Endothelial cell of umbilical vein (primary cell): Measurements from ENCODE around the gene CCDC91. TPM values are rescaled to one million over a fixed set of nuclear protein-coding genes. Genes with fewer than 3 reads are reported as not detected.

Experiments used
- BruUV-seq: library from RNA; stranded (reverse); fragments of 400-500 nt; replicated peaks from 2 replicates; lab custom pipeline; 2021; lab: Mats Ljungman, UMichigan
- CTCF ChIA-PET: fragments of 300-600, 350-600 bp; sonication (Branson Sonifier 250); formaldehyde crosslinking; loops from one replicate; lab custom pipeline; 2021; ENCODE audit warnings: antibody characterized with exemption, inconsistent platforms; lab: Charles Lee
- POLR2A ChIA-PET: fragments of 300-600, 350-600 bp; sonication (Branson Sonifier 250); formaldehyde crosslinking; loops from one replicate; lab custom pipeline; 2021; ENCODE audit warnings: antibody characterized with exemption, inconsistent platforms; lab: Charles Lee
- DNase-seq: peaks from one replicate; pipeline ENCODE4 v3.0.0-alpha.2; 2011; ENCODE audit warnings: low read depth, low spot score
- FAIRE-seq: peaks from 2 replicates; lab custom pipeline; 2011; peaks lifted over from hg19 to GRCh38; lab: Jason Lieb, UNC
- H2AFZ ChIP-seq: 2 replicates; pipeline ENCODE4 v1.6.0; 2012; ENCODE audit warnings: low read depth, low read length, control low read depth, inconsistent platforms
- H3K27ac ChIP-seq: 2 replicates; pipeline ENCODE4 v1.5.1; 2011; ENCODE audit warnings: low read depth, mild to moderate bottlenecking, control low read depth, low read length, moderate library complexity; ENCODE audit not compliant: insufficient read depth
- H3K27me3 ChIP-seq, 2 experiments: 2 replicates each; pipeline versions ENCODE4 v1.6.0 to v1.6.1; 2011; ENCODE audit warnings: low read length in 2 of 2, mixed read lengths in 1 of 2; ENCODE audit not compliant: control insufficient read depth in 2 of 2, insufficient read depth in 2 of 2
- H3K36me3 ChIP-seq, 2 experiments: 2 replicates in 1 of 2; 3 replicates in 1 of 2; pipeline ENCODE4 v1.5.1; 2011; ENCODE audit warnings: low read length in 2 of 2, mild to moderate bottlenecking in 1 of 2, moderate library complexity in 1 of 2; ENCODE audit not compliant: control insufficient read depth in 2 of 2, insufficient read depth in 2 of 2; ENCODE audit errors: extremely low read depth in 1 of 2
- H3K4me1 ChIP-seq: 3 replicates; pipeline ENCODE4 v1.5.1; 2011; ENCODE audit warnings: mild to moderate bottlenecking, low read length; ENCODE audit not compliant: control insufficient read depth, insufficient read depth; ENCODE audit errors: extremely low read depth
- H3K4me2 ChIP-seq: 2 replicates; pipeline ENCODE4 v1.6.1; 2011; ENCODE audit warnings: low read length, control low read depth, mixed read lengths; ENCODE audit not compliant: insufficient read depth
- H3K4me3 ChIP-seq, 3 experiments: fragments of 200-600 bp in 1 of 3; sonication (generic), shearing (Covaris generic) in 1 of 3; replicated peaks in 1 of 3; 2 replicates each; pipeline ENCODE4 v1.5.1; 2011 to 2016; ENCODE audit warnings: control low read depth in 3 of 3, low read length in 3 of 3, mild to moderate bottlenecking in 2 of 3, inconsistent platforms in 1 of 3, low read depth in 1 of 3, moderate library complexity in 1 of 3; ENCODE audit not compliant: insufficient read depth in 1 of 3
- H3K79me2 ChIP-seq: 2 replicates; pipeline ENCODE4 v1.6.0; 2012; ENCODE audit warnings: low read length, inconsistent platforms; ENCODE audit not compliant: control insufficient read depth, insufficient read depth
- H3K9ac ChIP-seq: replicated peaks from 2 replicates; pipeline ENCODE3; 2011; ENCODE audit warnings: low read length, control low read depth; ENCODE audit not compliant: insufficient read depth; ENCODE audit errors: extremely low read depth
- H3K9me1 ChIP-seq: replicated peaks from 3 replicates; pipeline ENCODE4 v1.6.0; 2011; ENCODE audit warnings: mild to moderate bottlenecking, low read length; ENCODE audit not compliant: control insufficient read depth, insufficient read depth; ENCODE audit errors: extremely low read depth
- H3K9me3 ChIP-seq: replicated peaks from 2 replicates; pipeline ENCODE4 v1.5.1; 2012; ENCODE audit warnings: low read length, inconsistent platforms; ENCODE audit not compliant: control insufficient read depth, insufficient read depth
- H4K20me1 ChIP-seq: replicated peaks from 2 replicates; pipeline ENCODE3; 2011; ENCODE audit warnings: mild to moderate bottlenecking, low read length; ENCODE audit not compliant: control insufficient read depth, insufficient read depth; ENCODE audit errors: extremely low read depth
- EZH2 ChIP-seq: IDR thresholded peaks from 2 replicates; pipeline ENCODE4 v1.6.1; 2012; ENCODE audit warnings: borderline replicate concordance, low read depth, mild to moderate bottlenecking, moderate library complexity, low read length, inconsistent platforms; ENCODE audit not compliant: severe bottlenecking
- FOS ChIP-seq: IDR thresholded peaks from 2 replicates; pipeline ENCODE4 v1.6.1; 2011; ENCODE audit warnings: mild to moderate bottlenecking, low read length, moderate library complexity, borderline replicate concordance; ENCODE audit not compliant: insufficient read depth
- GATA2 ChIP-seq: IDR thresholded peaks from 2 replicates; pipeline ENCODE4 v1.7.0; 2011; ENCODE audit warnings: low read depth, mild to moderate bottlenecking, moderate library complexity, mixed read lengths, low read length; ENCODE audit not compliant: insufficient read length, insufficient read depth
- JUN ChIP-seq: IDR thresholded peaks from 2 replicates; pipeline ENCODE4 v1.6.1; 2011; ENCODE audit warnings: borderline replicate concordance, low read depth; ENCODE audit not compliant: insufficient read length, insufficient read depth
- MYC ChIP-seq: IDR thresholded peaks from one replicate; pipeline ENCODE4 v1.6.1; 2011; ENCODE audit warnings: mild to moderate bottlenecking, low read depth, low read length
- POLR2A ChIP-seq: IDR thresholded peaks from 2 replicates; pipeline ENCODE4 v1.6.1; 2012; ENCODE audit warnings: low read depth, mild to moderate bottlenecking, control low read depth, low read length
- POLR2AphosphoS5 ChIP-seq: IDR thresholded peaks from 2 replicates; pipeline ENCODE4 v1.6.1; 2012; ENCODE audit warnings: low read depth, mild to moderate bottlenecking, control low read depth, low read length, moderate library complexity; ENCODE audit not compliant: insufficient read depth
- dilution Hi-C: fragments of 300-500 bp; cut with MboI; formaldehyde crosslinking; loops from one replicate; pipeline ENCODE4 v1.15.0; 2019; ENCODE audit warnings: low sequenced_read_pairs; ENCODE audit not compliant: extremely low pct_ligation_motif_present
- intact Hi-C: fragments of 100-400 bp; cut with micrococcal nuclease; formaldehyde crosslinking; loops from one replicate; pipeline ENCODE4 v1.10.0; 2022
- polyA plus RNA-seq, 4 experiments: library from polyadenylated mRNA; depleted of rRNA in 3 of 4; stranded (reverse) in 3 of 4; unstranded in 1 of 4; fragments of >200 nt; gene quantifications; 2 replicates each; pipeline versions ENCODE4 v1.2.1 to v1.2.3, GENCODE V29; 2011 to 2012; ENCODE audit warnings: missing spikeins in 1 of 4
- total RNA-seq: library from RNA; stranded (reverse); gene quantifications from 2 replicates; pipeline ENCODE4 v1.2.3, GENCODE V29; 2021
- TF ChIP-seq, protein P1 (sequence below), 2 donors: IDR thresholded peaks; 1 replicate in 1 of 2; 2 replicates in 1 of 2; pipeline ENCODE4 v1.5.1; 2011; ENCODE audit warnings: low read length in 2 of 2, mild to moderate bottlenecking in 2 of 2, moderate library complexity in 2 of 2, control low read depth in 1 of 2, inconsistent platforms in 1 of 2, low read depth in 1 of 2; ENCODE audit not compliant: insufficient read depth in 1 of 2; ENCODE audit errors: extremely low read depth in 1 of 2
- TF ChIP-seq, protein P2 (sequence below): IDR thresholded peaks from 2 replicates; pipeline ENCODE4 v1.6.1; 2011; ENCODE audit not compliant: insufficient read depth, insufficient read length

The CCDC91 gene
- total and polyA plus RNA-seq, 2 donors (not counting 3 experiments of a cell fraction or from before 2014, with no cell fraction given): 3.8 to 10.5 TPM

DNA sequence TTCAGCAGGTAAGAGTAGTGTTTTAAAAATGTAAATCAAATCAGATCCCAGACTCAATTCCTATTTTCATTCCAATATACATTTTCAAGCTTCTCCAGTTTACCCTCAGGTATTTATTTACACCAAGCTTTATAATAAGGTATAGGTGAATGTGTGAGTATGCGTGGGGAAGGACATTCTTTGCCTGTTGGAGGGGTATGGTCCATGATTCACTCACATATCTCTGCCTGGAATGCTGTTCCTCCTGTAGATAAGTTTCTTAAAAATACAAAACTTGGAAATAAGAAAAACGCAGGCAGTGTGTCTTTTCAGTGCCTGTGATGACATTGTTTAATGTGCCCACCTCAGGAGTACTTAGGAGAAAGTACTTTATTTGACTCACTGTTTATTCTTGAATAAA is 118.6 kb downstream of the CCDC91 start:
- no peak overlapping the region for H2AFZ ChIP-seq
- POLR2A ChIA-PET: no interaction called here
- no peak overlapping the region for H3K27ac ChIP-seq
- H3K4me1 ChIP-seq: peaks cover 10% of the 10 kb centered on the region
- no peaks in the 10 kb centered on the region for H3K9me1 ChIP-seq
- peaks cover 0 to 2% of the 10 kb centered on the region in 2 experiments for H3K36me3 ChIP-seq
- FAIRE-seq (no peak), DNase-seq (no peak)
- dilution Hi-C loops (no loop called here), intact Hi-C loops (no loop called here)
- BruUV-seq: no TSS peak
- H3K9ac ChIP-seq: no peak overlapping the region
- H4K20me1 ChIP-seq: no peaks in the 10 kb centered on the region
- H3K27me3 ChIP-seq: no peaks in the 10 kb centered on the region
- CTCF ChIA-PET: interaction anchor here (1.0 to 1.1 kb wide), 2 partner anchors 14 to 16 kb away, joined by 3 read pairs; no protein-coding TSS in a partner anchor
- TF ChIP-seq POLR2AphosphoS5: no peak
- no peak for TF ChIP-seq FOS
- no peak for TF ChIP-seq EZH2
- TF ChIP-seq, protein P1, sequence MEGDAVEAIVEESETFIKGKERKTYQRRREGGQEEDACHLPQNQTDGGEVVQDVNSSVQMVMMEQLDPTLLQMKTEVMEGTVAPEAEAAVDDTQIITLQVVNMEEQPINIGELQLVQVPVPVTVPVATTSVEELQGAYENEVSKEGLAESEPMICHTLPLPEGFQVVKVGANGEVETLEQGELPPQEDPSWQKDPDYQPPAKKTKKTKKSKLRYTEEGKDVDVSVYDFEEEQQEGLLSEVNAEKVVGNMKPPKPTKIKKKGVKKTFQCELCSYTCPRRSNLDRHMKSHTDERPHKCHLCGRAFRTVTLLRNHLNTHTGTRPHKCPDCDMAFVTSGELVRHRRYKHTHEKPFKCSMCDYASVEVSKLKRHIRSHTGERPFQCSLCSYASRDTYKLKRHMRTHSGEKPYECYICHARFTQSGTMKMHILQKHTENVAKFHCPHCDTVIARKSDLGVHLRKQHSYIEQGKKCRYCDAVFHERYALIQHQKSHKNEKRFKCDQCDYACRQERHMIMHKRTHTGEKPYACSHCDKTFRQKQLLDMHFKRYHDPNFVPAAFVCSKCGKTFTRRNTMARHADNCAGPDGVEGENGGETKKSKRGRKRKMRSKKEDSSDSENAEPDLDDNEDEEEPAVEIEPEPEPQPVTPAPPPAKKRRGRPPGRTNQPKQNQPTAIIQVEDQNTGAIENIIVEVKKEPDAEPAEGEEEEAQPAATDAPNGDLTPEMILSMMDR (IDR thresholded peaks at IDR 0.05; ENCODE audit: extremely low read depth in 1 of 2, insufficient read depth in 1 of 2, low read depth in 1 of 2, low read length in 2 of 2): no peak
- no peak for TF ChIP-seq GATA2
- no peak for TF ChIP-seq MYC
- TF ChIP-seq, protein P2, sequence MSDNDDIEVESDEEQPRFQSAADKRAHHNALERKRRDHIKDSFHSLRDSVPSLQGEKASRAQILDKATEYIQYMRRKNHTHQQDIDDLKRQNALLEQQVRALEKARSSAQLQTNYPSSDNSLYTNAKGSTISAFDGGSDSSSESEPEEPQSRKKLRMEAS: no peak
- TF ChIP-seq POLR2A: no peak
- TF ChIP-seq JUN: no peak
- no peak overlapping the region for H3K4me3 ChIP-seq
- no peak overlapping the region for H3K4me2 ChIP-seq
- no peaks in the 10 kb centered on the region for H3K9me3 ChIP-seq
- H3K79me2 ChIP-seq: no peaks in the 10 kb centered on the region
